Measurements from ENCODE around the gene MARK2.

- TF ChIP-seq CTCF (IDR thresholded peaks at IDR 0.05) (peak; percentile 55 to 85 (median 75)), POLR2A (IDR thresholded peaks at IDR 0.05) (no peak)
Observed at GRCh38 chr11:63945477-63946163, 106.7 kb downstream of the MARK2 start.

All from heart left ventricle (tissue), 13 donors.